Measurements from ENCODE around the gene AP5M1. TPM values are rescaled to one million over a fixed set of nuclear protein-coding genes. Genes with fewer than 3 reads are reported as not detected.
"Not testable (repeated sequence)": the region's sequence is repeated elsewhere in the genome, so short reads cannot be mapped to it uniquely, and the experiment has no call there.

The AP5M1 gene
- total RNA-seq (35.8 and 38.3 TPM in 2 replicates), polyA plus RNA-seq (27.8 and 34.9 TPM in 2 replicates)

DNA sequence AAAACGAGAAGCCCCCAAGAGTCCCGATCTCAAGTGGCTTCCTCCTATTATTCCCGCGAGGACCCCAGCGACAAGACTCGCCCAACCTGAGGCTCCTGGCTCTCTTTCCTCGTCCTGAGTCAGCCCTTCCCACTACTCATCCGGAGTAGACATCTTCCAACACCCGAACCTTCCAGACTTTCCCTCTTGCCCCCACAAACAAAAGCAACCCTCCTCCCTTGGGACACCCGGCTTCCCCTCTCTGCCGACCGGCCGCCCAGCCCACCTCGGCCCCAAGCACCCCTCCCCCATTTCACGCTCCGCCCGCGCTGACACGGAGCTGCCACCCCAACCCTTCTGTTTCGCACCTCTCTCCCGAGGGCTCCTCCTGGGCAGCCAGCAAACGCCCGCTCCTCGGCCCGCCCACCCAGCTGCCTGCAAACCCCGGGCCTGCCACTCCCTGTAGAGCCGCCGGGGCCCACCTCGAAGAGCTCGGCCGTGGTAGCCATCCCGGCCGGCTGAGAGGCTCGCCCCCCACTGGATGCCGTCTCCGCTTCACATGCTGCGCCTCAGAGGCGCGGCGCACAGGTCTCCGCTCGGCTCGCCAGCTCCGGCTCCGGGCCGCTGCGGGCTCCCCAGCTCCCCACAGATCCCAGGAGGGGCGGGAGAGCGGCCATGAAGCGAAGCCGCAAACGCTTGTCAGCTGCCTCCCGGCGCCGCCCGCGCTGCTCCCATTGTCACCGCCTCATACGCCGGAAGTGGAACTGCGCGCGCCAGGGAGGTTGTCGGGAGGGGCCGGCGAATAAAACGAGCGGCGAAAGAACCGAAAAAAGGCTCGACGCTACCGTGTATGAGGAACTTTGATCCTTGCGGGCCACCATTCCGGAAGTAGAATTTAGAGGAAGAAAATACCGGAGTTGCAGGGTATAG lies at the start of gene AP5M1, which contains the start of gene EXOC5:
TSS of gene AP5M1 (plus strand) at position 811 of the 909 bp plus-strand sequence. CDS start 344 bp downstream, outside the sequence.
TSS of gene EXOC5 (minus strand) at position 745 of the 909 bp plus-strand sequence. CDS start at position 488, 257 bp downstream.
- Histone ChIP-seq H3K79me2 (peaks cover 81% of the 10 kb centered on the region), H3K36me3 (replicated peaks; ENCODE audit: insufficient read depth, low read depth) (no peaks in the 10 kb centered on the region), H3K4me1 (ENCODE audit: insufficient read depth) (peaks cover 7% of the 10 kb centered on the region), H3K27ac (peak within 1 kb of the TSS; percentile 98), H3K9me3 (ENCODE audit: low read depth) (no peaks in the 10 kb centered on the region), H2AFZ (peak within 1 kb of the TSS; percentile 67), H4K20me1 (ENCODE audit: insufficient read depth, poor library complexity, severe bottlenecking) (peaks cover 8% of the 10 kb centered on the region), H3K4me3 (peak within 1 kb of the TSS; percentile 60), H3K4me2 (peak within 1 kb of the TSS; percentile 72), H3K27me3 (no peaks in the 10 kb centered on the region), H3K9me2 (replicated peaks; ENCODE audit: insufficient read depth) (no peaks in the 10 kb centered on the region)
- under 1% methylated on average over 55 of the region's 76 CpGs for WGBS (ENCODE audit: low lambda C conversion rate, missing lambda C conversion rate)
- peak; percentile 95 for DNase-seq (ENCODE audit: low spot score)
- TF ChIP-seq, protein P1, sequence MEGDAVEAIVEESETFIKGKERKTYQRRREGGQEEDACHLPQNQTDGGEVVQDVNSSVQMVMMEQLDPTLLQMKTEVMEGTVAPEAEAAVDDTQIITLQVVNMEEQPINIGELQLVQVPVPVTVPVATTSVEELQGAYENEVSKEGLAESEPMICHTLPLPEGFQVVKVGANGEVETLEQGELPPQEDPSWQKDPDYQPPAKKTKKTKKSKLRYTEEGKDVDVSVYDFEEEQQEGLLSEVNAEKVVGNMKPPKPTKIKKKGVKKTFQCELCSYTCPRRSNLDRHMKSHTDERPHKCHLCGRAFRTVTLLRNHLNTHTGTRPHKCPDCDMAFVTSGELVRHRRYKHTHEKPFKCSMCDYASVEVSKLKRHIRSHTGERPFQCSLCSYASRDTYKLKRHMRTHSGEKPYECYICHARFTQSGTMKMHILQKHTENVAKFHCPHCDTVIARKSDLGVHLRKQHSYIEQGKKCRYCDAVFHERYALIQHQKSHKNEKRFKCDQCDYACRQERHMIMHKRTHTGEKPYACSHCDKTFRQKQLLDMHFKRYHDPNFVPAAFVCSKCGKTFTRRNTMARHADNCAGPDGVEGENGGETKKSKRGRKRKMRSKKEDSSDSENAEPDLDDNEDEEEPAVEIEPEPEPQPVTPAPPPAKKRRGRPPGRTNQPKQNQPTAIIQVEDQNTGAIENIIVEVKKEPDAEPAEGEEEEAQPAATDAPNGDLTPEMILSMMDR (IDR thresholded peaks at IDR 0.05; ENCODE audit: poor library complexity): no peak
- no peak for TF ChIP-seq EZH2 (IDR thresholded peaks at IDR 0.05; ENCODE audit: borderline replicate concordance)
- TF ChIP-seq EZH2phosphoT487 (IDR thresholded peaks at IDR 0.05; ENCODE audit: low read depth, severe bottlenecking, unreplicated experiment): no peak

DNA sequence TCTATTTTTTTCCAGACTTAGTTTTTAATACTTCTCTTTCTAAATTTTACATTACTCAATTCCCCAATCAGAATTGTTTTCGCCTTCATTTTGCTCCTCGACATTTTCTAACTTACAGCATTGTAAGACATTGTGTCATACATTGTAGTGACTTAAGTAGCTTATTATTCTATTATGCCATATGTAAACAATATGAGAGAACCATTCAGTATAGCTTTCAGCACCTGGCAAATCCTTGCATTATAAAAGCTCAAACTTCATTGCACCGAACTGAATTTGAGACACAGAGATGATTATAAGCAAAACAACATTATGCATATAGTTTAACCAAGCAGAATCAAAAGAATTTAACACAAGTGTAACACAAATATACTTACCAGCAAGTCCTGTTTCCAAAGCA lies 46.8 kb upstream of the AP5M1 start:
- Histone ChIP-seq H2AFZ (no peak overlapping the region), H3K79me2 (no peaks in the 10 kb centered on the region), H3K4me1 (ENCODE audit: insufficient read depth) (no peaks in the 10 kb centered on the region), H4K20me1 (ENCODE audit: insufficient read depth, poor library complexity, severe bottlenecking) (no peaks in the 10 kb centered on the region), H3K36me3 (replicated peaks; ENCODE audit: insufficient read depth, low read depth) (peaks cover 4% of the 10 kb centered on the region), H3K4me3 (no peak overlapping the region), H3K4me2 (no peak overlapping the region), H3K27ac (no peak overlapping the region), H3K27me3 (no peaks in the 10 kb centered on the region), H3K9me3 (ENCODE audit: low read depth) (no peaks in the 10 kb centered on the region), H3K9me2 (replicated peaks; ENCODE audit: insufficient read depth) (no peaks in the 10 kb centered on the region)
- WGBS (ENCODE audit: low lambda C conversion rate, missing lambda C conversion rate): 86% methylated on average over 3 of the region's 3 CpGs
- no peak for DNase-seq (ENCODE audit: low spot score)
- TF ChIP-seq, protein P1 (IDR thresholded peaks at IDR 0.05; ENCODE audit: poor library complexity): no peak
- TF ChIP-seq EZH2phosphoT487 (IDR thresholded peaks at IDR 0.05; ENCODE audit: low read depth, severe bottlenecking, unreplicated experiment): no peak
- no peak for TF ChIP-seq EZH2 (IDR thresholded peaks at IDR 0.05; ENCODE audit: borderline replicate concordance)

DNA sequence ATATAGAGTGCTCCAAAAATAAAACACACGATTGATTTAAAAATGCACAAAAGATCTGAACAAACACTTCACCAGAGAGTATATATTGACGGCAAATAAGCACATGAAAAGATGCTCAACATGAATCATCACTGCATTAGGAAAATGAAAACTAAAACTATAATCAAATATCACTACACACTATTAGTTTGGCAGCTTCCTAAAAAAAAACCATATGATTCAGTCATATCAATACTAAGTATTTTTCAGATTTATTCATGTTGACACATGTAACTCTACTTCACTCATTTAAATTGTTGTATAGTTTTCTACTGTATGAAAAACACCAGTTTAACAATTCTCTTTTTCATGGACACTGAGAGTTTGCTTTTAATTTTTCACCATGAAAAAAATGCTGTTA lies 41.7 kb upstream of the AP5M1 start:
- Histone ChIP-seq H3K9me2 (replicated peaks; ENCODE audit: insufficient read depth) (no peaks in the 10 kb centered on the region), H3K36me3 (replicated peaks; ENCODE audit: insufficient read depth, low read depth) (no peaks in the 10 kb centered on the region), H3K4me1 (ENCODE audit: insufficient read depth) (no peaks in the 10 kb centered on the region), H3K27me3 (no peaks in the 10 kb centered on the region), H2AFZ (no peak overlapping the region), H3K27ac (no peak overlapping the region), H3K79me2 (no peaks in the 10 kb centered on the region), H3K4me3 (no peak overlapping the region), H3K9me3 (ENCODE audit: low read depth) (no peaks in the 10 kb centered on the region), H3K4me2 (no peak overlapping the region), H4K20me1 (ENCODE audit: insufficient read depth, poor library complexity, severe bottlenecking) (no peaks in the 10 kb centered on the region)
- TF ChIP-seq, protein P1 (IDR thresholded peaks at IDR 0.05; ENCODE audit: poor library complexity): no peak
- TF ChIP-seq EZH2phosphoT487 (IDR thresholded peaks at IDR 0.05; ENCODE audit: low read depth, severe bottlenecking, unreplicated experiment) (no peak), EZH2 (IDR thresholded peaks at IDR 0.05; ENCODE audit: borderline replicate concordance) (no peak)
- DNase-seq (ENCODE audit: low spot score): no peak
- 98% methylated on average over 2 of the region's 2 CpGs for WGBS (ENCODE audit: low lambda C conversion rate, missing lambda C conversion rate)

DNA sequence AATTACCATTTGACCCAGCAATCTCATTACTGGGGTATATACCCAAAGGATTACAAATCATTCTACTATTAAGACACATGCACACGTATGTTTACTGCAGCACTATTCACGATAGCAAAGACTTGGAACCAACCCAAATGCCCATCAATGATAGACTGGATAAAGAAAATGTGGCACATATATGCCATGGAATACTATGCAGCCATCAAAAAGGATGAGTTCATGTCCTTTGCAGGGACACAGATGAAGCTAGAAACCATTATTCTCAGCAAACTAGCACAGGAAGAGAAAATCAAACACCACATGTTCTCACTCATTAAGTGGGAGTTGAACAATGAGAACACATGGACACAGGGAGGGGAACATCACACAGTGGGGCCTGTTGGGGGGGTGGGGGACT lies 40.5 kb upstream of the AP5M1 start:
- WGBS (ENCODE audit: low lambda C conversion rate, missing lambda C conversion rate): 100% methylated on average over 2 of the region's 2 CpGs

More for the DNA sequence above, 40.5 kb upstream of the AP5M1 start:
- not testable (repeated sequence) for H3K27ac ChIP-seq; H3K4me1 ChIP-seq (ENCODE audit: insufficient read depth); H4K20me1 ChIP-seq (ENCODE audit: insufficient read depth, poor library complexity, severe bottlenecking); H3K79me2 ChIP-seq; H3K36me3 ChIP-seq (replicated peaks; ENCODE audit: insufficient read depth, low read depth); H3K9me2 ChIP-seq (replicated peaks; ENCODE audit: insufficient read depth); H3K4me2 ChIP-seq; DNase-seq (ENCODE audit: low spot score); H3K27me3 ChIP-seq; H3K4me3 ChIP-seq; H3K9me3 ChIP-seq (ENCODE audit: low read depth); H2AFZ ChIP-seq
